ENCODE data around the gene PCED1A.

The PCED1A gene

GRCh38 chr20:2801286-2801728 is 39.1 kb downstream of the PCED1A start:
- H3K4me3 ChIP-seq (ENCODE audit: low read depth, low read length), result no peak overlapping the region
- no peak for TF ChIP-seq CTCF (IDR thresholded peaks at IDR 0.05; ENCODE audit: low read depth, low read length)

DNA sequence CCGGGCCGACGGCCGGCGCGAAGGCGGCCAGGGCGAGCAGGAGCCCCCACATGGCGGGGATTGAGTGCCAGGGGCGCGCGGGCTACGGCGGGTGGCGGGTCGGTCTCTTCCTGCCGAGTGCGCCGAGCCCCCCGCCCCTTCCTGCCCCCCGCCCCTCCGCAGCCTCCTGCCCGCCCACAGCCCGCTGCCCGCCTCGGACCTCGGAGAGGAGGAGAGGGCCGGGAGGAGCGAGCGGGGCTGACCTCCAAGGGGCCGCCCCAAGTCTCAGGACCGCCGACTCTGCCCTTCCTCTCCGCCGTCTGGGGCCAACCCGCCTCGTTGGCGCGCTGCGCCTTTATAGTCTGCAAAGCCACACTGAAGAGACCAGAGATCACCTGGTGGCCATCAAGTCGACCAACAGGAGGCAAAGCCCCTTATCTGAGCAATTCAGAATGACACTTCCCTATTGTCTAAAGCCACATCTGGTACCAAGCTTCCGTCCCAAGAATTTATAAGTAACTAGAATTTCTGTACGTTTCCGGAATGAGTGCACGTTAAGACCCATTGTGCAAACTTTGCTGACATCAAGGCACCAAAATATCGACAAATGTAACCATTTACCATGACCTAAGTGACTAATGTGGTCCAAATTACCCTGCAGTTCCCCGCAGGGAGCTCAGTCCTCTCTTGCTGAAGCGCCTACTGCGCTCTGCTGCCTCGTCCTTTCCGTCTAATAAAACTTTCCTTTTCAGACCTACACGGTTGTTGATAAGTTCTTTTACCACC is 39.8 kb downstream of the PCED1A start, which contains the start of gene CPXM1:
TSS of gene CPXM1 (minus strand) at position 107 of the 765 bp plus-strand sequence. CDS start at position 52, 55 bp downstream.
- TF ChIP-seq CTCF (IDR thresholded peaks at IDR 0.05; ENCODE audit: low read depth, low read length), result no peak
- no peak within 1 kb of the TSS for H3K4me3 ChIP-seq (ENCODE audit: low read depth, low read length)

- H3K4me3 ChIP-seq (ENCODE audit: low read depth, low read length), result no peak overlapping the region
Observed at GRCh38 chr20:2799688-2800520, 40.6 kb downstream of the PCED1A start.

GRCh38 chr20:2799271-2799670 is 41.2 kb downstream of the PCED1A start:
- TF ChIP-seq CTCF (IDR thresholded peaks at IDR 0.05; ENCODE audit: low read depth, low read length), result no peak
- no peak overlapping the region for H3K4me3 ChIP-seq (ENCODE audit: low read depth, low read length)

More at GRCh38 chr20:2799688-2800520, 40.6 kb downstream of the PCED1A start:
- no peak for TF ChIP-seq CTCF (IDR thresholded peaks at IDR 0.05; ENCODE audit: low read depth, low read length)

GRCh38 chr20:2798814-2799213 is 41.6 kb downstream of the PCED1A start:
- no peak for TF ChIP-seq CTCF (IDR thresholded peaks at IDR 0.05; ENCODE audit: low read depth, low read length)
- no peak overlapping the region for H3K4me3 ChIP-seq (ENCODE audit: low read depth, low read length)

GRCh38 chr20:2798095-2798805 is 42.2 kb downstream of the PCED1A start:
- H3K4me3 ChIP-seq (ENCODE audit: low read depth, low read length), result no peak overlapping the region
- TF ChIP-seq CTCF (IDR thresholded peaks at IDR 0.05; ENCODE audit: low read depth, low read length), result no peak
